Thymus (tissue), 11 donors: ENCODE measurements around the gene ZNF880. TPM values are rescaled to one million over a fixed set of nuclear protein-coding genes. Genes with fewer than 3 reads are reported as not detected.

Experiments used
- DNase-seq, 9 donors: peaks; one replicate each; pipeline ENCODE4 v3.0.0-alpha.2; 2013; ENCODE audit warnings: low spot score in 9 of 9, low read depth in 6 of 9, missing footprints in 1 of 9
- H3K27ac ChIP-seq, 2 donors: one replicate each; pipeline ENCODE4 v1.5.1; 2013; ENCODE audit warnings: control low read depth in 1 of 2, low read depth in 1 of 2, low read length in 1 of 2, mild to moderate bottlenecking in 1 of 2, moderate library complexity in 1 of 2
- H3K27me3 ChIP-seq, 2 donors: one replicate each; pipeline ENCODE4 v1.5.1; 2013; ENCODE audit warnings: low read length in 1 of 2; ENCODE audit not compliant: control insufficient read depth in 2 of 2, insufficient read depth in 1 of 2
- H3K36me3 ChIP-seq, 2 donors: one replicate each; pipeline ENCODE4 v1.5.1; 2013; ENCODE audit warnings: low read length in 1 of 2, mild to moderate bottlenecking in 1 of 2, moderate library complexity in 1 of 2; ENCODE audit not compliant: control insufficient read depth in 2 of 2, insufficient read depth in 2 of 2
- H3K4me1 ChIP-seq, 2 donors: one replicate each; pipeline ENCODE4 v1.5.1; 2013; ENCODE audit warnings: low read length in 2 of 2; ENCODE audit not compliant: control insufficient read depth in 2 of 2, insufficient read depth in 2 of 2
- H3K4me3 ChIP-seq, 2 donors: one replicate each; pipeline ENCODE4 v1.5.1; 2013; ENCODE audit warnings: low read length in 2 of 2, control low read depth in 1 of 2, mild to moderate bottlenecking in 1 of 2
- H3K9me3 ChIP-seq, 2 donors: one replicate each; pipeline ENCODE4 v1.5.1; 2013; ENCODE audit warnings: low read length in 1 of 2, mild to moderate bottlenecking in 1 of 2; ENCODE audit not compliant: control insufficient read depth in 2 of 2, insufficient read depth in 1 of 2
- WGBS: extraction: QIAGEN DNeasy Blood & Tissue Kit; methylation state at CpG from one replicate; pipeline ENCODE4 v1.1.7; 2013; 5-methylcytosine and 5-hydroxymethylcytosine counted together
- polyA plus RNA-seq: library from polyadenylated mRNA; stranded (reverse); fragments of 200-250 nt; gene quantifications from one replicate; pipeline ENCODE4 v1.2.3, GENCODE V29; 2013
- total RNA-seq: library from RNA; stranded (reverse); fragments of 120-200 nt; gene quantifications from one replicate; pipeline ENCODE4 v1.2.4, GENCODE V29; 2013
- donor health status: healthy.

Gene ZNF880
- total and polyA plus RNA-seq, 2 donors = 19.0 to 24.3 TPM

- H3K9me3 ChIP-seq = peaks cover under 1 to 11% of the 10 kb centered on the region in 2 donors
- WGBS = 44% methylated on average over 8 of the region's 8 CpGs
- no peak overlapping the region for H3K4me3 ChIP-seq
- no peaks in the 10 kb centered on the region for H3K36me3 ChIP-seq
- H3K4me1 ChIP-seq = no peaks in the 10 kb centered on the region
- peak in 3 of 9 donors; percentile 21 to 51 (median 26) for DNase-seq
- H3K27me3 ChIP-seq = no peaks in the 10 kb centered on the region
- no peak overlapping the region for H3K27ac ChIP-seq
Observed at GRCh38 chr19:52343548-52343947, 26.2 kb upstream of the ZNF880 start.

- 95% methylated on average over 6 of the region's 6 CpGs for WGBS
- H3K9me3 ChIP-seq = peaks cover 3 to 13% of the 10 kb centered on the region in 2 donors
Observed at GRCh38 chr19:52345162-52345561, 24.6 kb upstream of the ZNF880 start.

GRCh38 chr19:52351512-52351911 is 18.2 kb upstream of the ZNF880 start:
- Histone ChIP-seq H3K9me3 (peaks cover 8 to 18% of the 10 kb centered on the region in 2 donors), H3K4me1 (no peaks in the 10 kb centered on the region), H3K27ac (no peak overlapping the region), H3K27me3 (no peaks in the 10 kb centered on the region), H3K4me3 (no peak overlapping the region), H3K36me3 (peaks cover 0 to 9% of the 10 kb centered on the region in 2 donors)
- WGBS = 91% methylated on average over 9 of the region's 9 CpGs
- no peak for DNase-seq

More at GRCh38 chr19:52345162-52345561, 24.6 kb upstream of the ZNF880 start:
- Histone ChIP-seq H3K36me3 (no peaks in the 10 kb centered on the region), H3K4me3 (no peak overlapping the region), H3K27ac (no peak overlapping the region), H3K27me3 (no peaks in the 10 kb centered on the region), H3K4me1 (no peaks in the 10 kb centered on the region)
- DNase-seq = no peak

- no peak overlapping the region for H3K27ac ChIP-seq
- no peaks in the 10 kb centered on the region for H3K4me1 ChIP-seq
- H3K27me3 ChIP-seq = no peaks in the 10 kb centered on the region
- no peak overlapping the region for H3K4me3 ChIP-seq
- 98% methylated on average over 8 of the region's 8 CpGs for whole genome bisulfite sequencing
- peaks cover 6 to 31% of the 10 kb centered on the region in 2 donors for H3K9me3 ChIP-seq
- peaks cover 0 to 7% of the 10 kb centered on the region in 2 donors for H3K36me3 ChIP-seq
- no peak for DNase-seq
Observed at GRCh38 chr19:52366414-52366824, 3.3 kb upstream of the ZNF880 start.

GRCh38 chr19:52370341-52370710 is 603 bp downstream of the ZNF880 start:
- Histone ChIP-seq H3K27ac (peak overlapping the region; percentile 92 to 98), H3K4me3 (peak overlapping the region; percentile 79 to 93), H3K9me3 (peaks cover 11 to 30% of the 10 kb centered on the region in 2 donors), H3K36me3 (peaks cover 14 to 19% of the 10 kb centered on the region in 2 donors), H3K27me3 (no peaks in the 10 kb centered on the region), H3K4me1 (no peaks in the 10 kb centered on the region)
- WGBS = 52% methylated on average over 7 of the region's 7 CpGs
- peak in 2 of 9 donors; percentile 0 to 2 for DNase-seq

GRCh38 chr19:52391135-52391534 is 21.4 kb downstream of the ZNF880 start:
- H3K36me3 ChIP-seq = peaks cover 0 to 5% of the 10 kb centered on the region in 2 donors
- DNase-seq = no peak
- no peaks in the 10 kb centered on the region for H3K27me3 ChIP-seq
- no peak overlapping the region for H3K4me3 ChIP-seq
- peaks cover 6 to 36% of the 10 kb centered on the region in 2 donors for H3K9me3 ChIP-seq
- no peaks in the 10 kb centered on the region for H3K4me1 ChIP-seq
- no peak overlapping the region for H3K27ac ChIP-seq
- whole genome bisulfite sequencing = 81% methylated on average over 1 of the region's 1 CpG

- peaks cover 0 to 5% of the 10 kb centered on the region in 2 donors for H3K36me3 ChIP-seq
- H3K27ac ChIP-seq = peak within 1 kb of the TSS; percentile 2 to 88
- 2% methylated on average over 36 of the region's 36 CpGs for WGBS
- H3K4me1 ChIP-seq = peaks cover 0 to 5% of the 10 kb centered on the region in 2 donors
- no peaks in the 10 kb centered on the region for H3K27me3 ChIP-seq
- H3K9me3 ChIP-seq = peaks cover 3 to 34% of the 10 kb centered on the region in 2 donors
- H3K4me3 ChIP-seq = peak within 1 kb of the TSS; percentile 53 to 65
- peak; percentile 52 to 92 (median 78) for DNase-seq
Observed at GRCh38 chr19:52397310-52398080, 27.8 kb downstream of the ZNF880 start, which contains the start of gene ZNF528. Gene ZNF528, plus strand, starts transcription at chr19:52397849. Its CDS starts 4,165 bp downstream, at chr19:52402014.

- Histone ChIP-seq H3K4me1 (peaks cover 0 to 5% of the 10 kb centered on the region in 2 donors), H3K27me3 (no peaks in the 10 kb centered on the region), H3K4me3 (peak overlapping the region; percentile 53 to 65), H3K9me3 (peaks cover 3 to 34% of the 10 kb centered on the region in 2 donors), H3K27ac (peak overlapping the region; percentile 2 to 88), H3K36me3 (peaks cover 0 to 5% of the 10 kb centered on the region in 2 donors)
- WGBS = 8% methylated on average over 14 of the region's 14 CpGs
- peak in 1 of 9 donors; percentile 1 for DNase-seq
Observed at GRCh38 chr19:52398081-52398441, 28.3 kb downstream of the ZNF880 start.

GRCh38 chr19:52410276-52410675 is 40.6 kb downstream of the ZNF880 start:
- H3K36me3 ChIP-seq = peaks cover 3 to 29% of the 10 kb centered on the region in 2 donors

More at GRCh38 chr19:52410276-52410675, 40.6 kb downstream of the ZNF880 start:
- Histone ChIP-seq H3K9me3 (peaks cover 8 to 22% of the 10 kb centered on the region in 2 donors), H3K4me3 (no peak overlapping the region), H3K27me3 (no peaks in the 10 kb centered on the region), H3K4me1 (no peaks in the 10 kb centered on the region), H3K27ac (no peak overlapping the region)
- DNase-seq = no peak
- WGBS = 90% methylated on average over 6 of the region's 6 CpGs
